NCI-H2107 (cell line): ENCODE measurements around the gene RPS18.
A peak's percentile ranks its signal among the peaks of the same experiment; 100 is the strongest.
"Not testable (repeated sequence)": the region's sequence is repeated elsewhere in the genome, so short reads cannot be mapped to it uniquely, and the experiment has no call there.

Experiments used
- DNase-seq: peaks from one replicate; lab custom pipeline; 2025; lab: John Stamatoyannopoulos, UW

The RPS18 gene

DNA sequence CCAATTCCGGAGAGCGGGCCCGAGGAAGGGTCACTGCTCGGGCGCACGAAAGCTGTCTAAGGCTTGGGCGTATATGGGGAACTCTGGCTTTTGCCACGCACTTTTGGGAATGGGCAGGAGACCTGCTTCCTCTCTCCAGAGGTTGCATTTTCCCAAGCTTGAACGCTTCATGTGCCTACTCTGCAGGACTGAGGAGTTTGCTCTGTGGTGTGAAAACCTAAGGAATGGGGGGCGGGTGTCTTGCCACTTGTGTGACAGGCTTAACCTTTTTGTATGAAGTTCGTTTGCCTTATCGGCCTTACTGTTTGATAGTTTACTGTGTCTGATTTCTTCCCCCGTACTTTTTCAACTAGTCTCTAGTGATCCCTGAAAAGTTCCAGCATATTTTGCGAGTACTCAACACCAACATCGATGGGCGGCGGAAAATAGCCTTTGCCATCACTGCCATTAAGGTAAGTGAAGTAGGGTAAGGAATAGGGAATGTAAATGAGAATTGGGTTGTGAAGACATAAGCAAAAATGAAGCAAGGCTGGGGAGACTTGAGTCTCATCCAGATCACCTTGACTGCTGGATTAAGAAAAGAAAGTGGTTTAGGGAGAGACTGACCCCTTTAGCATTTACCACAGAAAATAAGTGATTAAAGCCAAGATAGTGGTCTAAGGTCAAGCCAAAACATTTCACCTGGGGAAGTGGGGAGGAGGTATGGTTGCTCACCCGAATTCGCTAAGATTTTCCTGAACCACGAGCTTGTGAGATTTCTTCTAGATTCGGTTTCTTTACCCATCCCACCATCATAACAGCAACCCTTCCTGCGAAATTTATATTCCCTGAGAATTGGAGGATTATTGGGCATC, 627 bp downstream of the RPS18 start:
- DNase-seq: no peak

- no peak for DNase-seq
These were observed 1.5 kb downstream of the RPS18 start for GRCh38 chr6:33273129-33273923.

DNA sequence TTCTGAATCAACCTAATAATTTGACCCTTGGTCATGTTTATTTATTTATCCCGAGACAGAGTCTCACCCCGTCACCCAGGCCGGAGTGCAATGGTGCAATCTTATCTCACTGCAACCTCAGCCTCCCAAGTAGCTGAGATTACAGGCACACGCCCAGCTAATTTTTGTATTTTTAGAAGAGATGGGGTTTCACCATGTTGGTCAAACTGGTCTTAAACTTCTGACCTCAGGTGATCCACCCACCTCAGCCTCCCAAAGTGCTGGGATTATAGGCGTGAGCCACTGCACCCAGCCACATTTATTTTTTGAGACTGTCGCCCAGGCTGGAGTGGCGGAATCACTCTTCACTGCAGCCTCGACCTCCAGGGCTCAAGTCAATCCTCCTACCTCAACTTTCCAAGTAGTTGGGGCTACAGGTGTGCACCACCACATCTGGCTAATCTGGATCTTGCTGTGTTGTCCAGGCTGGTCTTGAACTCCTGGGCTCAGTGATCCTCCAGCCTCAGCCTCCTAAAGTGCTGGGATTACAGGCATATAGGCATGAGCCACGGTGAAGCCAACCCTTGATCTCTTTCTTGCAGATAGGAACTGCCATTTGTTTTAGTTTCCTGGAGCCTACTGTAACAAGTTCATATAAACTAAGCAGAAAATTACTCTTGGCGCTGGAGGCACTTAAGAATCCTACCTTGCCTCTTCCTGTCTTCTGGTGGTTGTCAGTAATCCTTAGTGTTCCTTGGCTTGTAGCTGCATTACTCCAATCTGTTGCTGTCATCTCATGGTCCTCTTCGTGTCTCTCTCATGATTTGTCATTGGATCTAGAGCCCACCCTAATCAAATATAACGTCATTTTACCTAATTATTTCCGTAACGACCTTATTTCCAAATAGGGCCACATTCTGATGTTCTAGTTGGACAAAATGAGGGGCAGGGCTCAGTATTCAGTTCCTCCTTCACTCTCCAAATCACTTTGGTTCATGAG, 2.3 kb downstream of the RPS18 start:
- DNase-seq: no peak

DNA sequence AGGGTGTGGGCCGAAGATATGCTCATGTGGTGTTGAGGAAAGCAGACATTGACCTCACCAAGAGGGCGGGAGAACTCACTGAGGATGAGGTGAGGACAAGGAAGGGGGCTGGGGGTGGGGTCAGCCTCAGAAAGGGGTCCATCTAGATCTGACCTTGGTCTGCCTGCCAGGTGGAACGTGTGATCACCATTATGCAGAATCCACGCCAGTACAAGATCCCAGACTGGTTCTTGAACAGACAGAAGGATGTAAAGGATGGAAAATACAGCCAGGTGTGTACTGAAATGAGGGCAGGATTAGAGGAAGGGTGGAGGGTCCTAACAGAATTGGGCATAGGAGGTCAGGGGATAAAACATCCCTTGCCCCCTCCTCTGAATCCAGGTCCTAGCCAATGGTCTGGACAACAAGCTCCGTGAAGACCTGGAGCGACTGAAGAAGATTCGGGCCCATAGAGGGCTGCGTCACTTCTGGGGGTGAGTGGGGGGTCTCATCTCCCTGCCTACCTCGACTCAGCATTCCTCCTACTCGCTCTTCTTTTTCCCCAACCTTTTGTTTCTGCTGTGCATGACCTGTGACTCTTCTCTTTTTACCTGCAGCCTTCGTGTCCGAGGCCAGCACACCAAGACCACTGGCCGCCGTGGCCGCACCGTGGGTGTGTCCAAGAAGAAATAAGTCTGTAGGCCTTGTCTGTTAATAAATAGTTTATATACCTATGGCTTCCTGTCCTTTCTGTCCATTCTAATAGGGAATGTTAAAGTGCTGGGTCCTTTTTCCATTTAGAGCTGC, 4.1 kb downstream of the RPS18 start:
- DNase-seq: not testable (repeated sequence)

- no peak for DNase-seq
These were observed 4.6 kb downstream of the RPS18 start for GRCh38 chr6:33276581-33276863.

DNA sequence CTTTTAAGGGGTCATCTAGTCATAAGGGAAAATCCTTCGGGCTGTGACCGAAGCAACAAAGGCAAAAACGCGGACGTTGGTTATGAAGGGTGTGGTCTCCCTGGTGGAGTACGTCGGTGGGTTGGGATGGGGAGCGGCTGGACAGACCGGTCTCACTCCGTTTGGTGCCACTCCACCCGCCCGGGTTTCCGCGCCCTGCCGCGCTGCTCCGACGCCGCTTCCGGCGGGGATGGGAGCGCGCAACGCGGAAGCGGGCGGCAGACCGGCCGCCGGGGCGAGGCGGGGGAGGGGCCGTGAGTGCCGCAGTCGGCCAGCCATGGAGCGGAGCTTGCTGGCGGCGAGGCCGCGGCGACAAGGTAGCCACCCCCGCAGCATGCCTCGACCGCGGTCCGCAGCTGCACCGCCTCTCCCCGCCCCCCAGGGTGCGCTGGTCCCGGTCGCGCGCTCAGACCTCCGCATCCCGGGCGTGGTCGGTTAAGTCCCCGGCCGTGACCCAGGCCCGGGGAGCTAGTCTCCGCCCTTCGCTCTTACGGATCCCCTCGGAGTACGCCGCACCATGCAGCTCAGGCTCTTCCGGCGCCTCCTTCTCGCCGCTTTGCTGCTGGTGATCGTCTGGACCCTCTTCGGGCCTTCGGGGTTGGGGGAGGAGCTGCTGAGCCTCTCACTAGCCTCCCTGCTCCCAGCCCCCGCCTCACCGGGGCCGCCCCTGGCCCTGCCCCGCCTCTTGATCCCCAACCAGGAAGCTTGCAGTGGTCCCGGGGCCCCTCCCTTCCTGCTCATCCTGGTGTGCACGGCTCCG, 5.2 kb downstream of the RPS18 start, which contains the start of gene B3GALT4:
B3GALT4 (plus strand) TSS at position 260 of the 799 bp plus-strand sequence; CDS start at position 557, 297 bp downstream.
- no peak for DNase-seq

- no peak for DNase-seq
These were observed 6.0 kb downstream of the RPS18 start for GRCh38 chr6:33277663-33278391.

- no peak for DNase-seq
These were observed 6.5 kb downstream of the RPS18 start for GRCh38 chr6:33278392-33278741.

GRCh38 chr6:33278810-33279209, 6.9 kb downstream of the RPS18 start:
- no peak for DNase-seq

GRCh38 chr6:33279257-33279695, 7.4 kb downstream of the RPS18 start:
- DNase-seq: no peak

DNA sequence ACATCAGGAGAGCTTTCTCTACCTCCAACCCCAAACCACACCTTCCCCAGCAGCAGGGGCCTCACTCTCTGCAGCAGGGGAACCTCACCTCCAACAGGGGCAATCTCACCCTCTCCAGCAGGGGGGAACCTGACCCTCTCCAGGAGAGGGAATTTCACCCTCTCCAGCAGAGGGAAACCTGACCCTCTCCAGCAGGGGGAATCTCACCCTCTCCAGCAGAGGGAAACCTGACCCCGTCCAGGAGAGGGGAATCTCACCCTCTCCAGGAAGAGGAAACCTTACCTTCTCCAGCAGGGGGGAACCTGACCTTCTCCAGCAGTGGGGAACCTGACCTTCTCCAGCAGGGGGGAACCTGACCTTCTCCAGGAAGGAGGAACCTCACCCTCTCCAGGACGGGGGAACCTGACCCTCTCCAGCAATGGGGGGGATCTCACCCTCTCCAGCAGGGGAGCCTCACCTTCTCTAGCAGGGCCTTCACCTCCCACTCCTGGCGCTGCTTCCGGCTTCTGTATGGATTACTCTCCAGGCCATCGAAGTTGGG, 8.2 kb downstream of the RPS18 start:
- DNase-seq: peak; percentile 62

GRCh38 chr6:33280539-33280938, 8.7 kb downstream of the RPS18 start:
- DNase-seq: no peak

- DNase-seq: not testable (repeated sequence)
These were observed 13.3 kb downstream of the RPS18 start for GRCh38 chr6:33285214-33285613.

GRCh38 chr6:33286946-33287914, 15.4 kb downstream of the RPS18 start:
- no peak for DNase-seq

GRCh38 chr6:33288141-33288920, 16.5 kb downstream of the RPS18 start:
- DNase-seq: no peak

DNA sequence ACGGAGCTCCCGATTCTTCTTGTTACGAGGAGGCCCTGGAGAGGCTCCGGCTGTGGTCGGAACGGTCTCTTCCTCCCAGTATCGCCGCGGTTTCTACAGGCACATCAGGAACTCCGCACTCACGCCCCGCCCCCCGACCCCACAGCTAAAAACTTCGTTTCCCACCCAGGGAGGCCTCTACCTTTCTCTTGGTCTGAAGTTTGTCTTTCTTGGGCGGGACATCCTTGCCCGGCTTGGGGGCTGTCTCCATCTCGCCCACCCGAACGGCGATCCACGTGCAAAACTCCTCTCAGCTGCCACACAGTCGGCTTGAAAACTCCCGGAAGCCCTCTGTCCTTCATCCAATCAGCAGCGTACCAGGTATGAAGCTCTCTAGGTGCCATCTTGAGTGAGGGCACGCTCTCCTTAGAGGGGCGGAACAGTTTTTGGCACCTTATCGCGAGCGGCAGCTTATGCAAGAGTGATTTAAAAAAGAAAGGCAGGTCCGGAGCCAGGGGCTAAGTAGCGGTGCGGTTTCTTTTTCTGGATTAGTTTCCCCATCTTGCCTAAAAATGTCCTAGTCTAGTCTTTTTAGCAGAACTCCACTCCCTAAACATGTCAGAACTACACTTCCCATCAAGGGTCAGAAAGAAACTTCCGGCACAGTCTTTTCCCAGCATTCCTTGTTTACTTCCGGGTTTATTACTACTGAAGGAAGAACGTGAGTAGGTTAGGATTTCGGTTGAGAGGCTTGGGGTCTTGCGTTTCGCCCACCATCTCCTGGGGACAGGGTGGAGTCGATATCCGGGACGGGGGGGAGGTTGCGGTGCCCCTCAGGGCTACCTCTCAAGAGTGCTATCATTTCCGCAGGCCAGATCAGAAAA, 17.3 kb downstream of the RPS18 start, which contains the start of the genes PFDN6 and WDR46:
PFDN6 (plus strand) TSS at position 681 of the 863 bp plus-strand sequence. CDS start 256 bp downstream, outside the sequence.
WDR46 (minus strand) TSS at position 319 of the 863 bp plus-strand sequence; CDS start at position 250, 69 bp downstream.
- peak; percentile 38 for DNase-seq
